HEK293 (cell line): ENCODE measurements around the gene WDR77.

Source experiments
- CTCF ChIA-PET: fragments of 350-600 bp; formaldehyde crosslinking; extraction: SDS; loops from one replicate; lab custom pipeline; 2021; ENCODE audit warnings: antibody characterized with exemption; lab: Yijun Ruan, JAX
- POLR2A ChIA-PET: fragments of 300-600 bp; formaldehyde crosslinking; extraction: SDS; loops from one replicate; lab custom pipeline; 2020; ENCODE audit warnings: antibody characterized with exemption, inconsistent platforms; lab: Yijun Ruan, JAX
- H3K27ac ChIP-seq: fragments of 200-500 bp; sonication (Bioruptor generic); 2 replicates; pipeline ENCODE4 v1.5.1; 2014; ENCODE audit warnings: low read depth, low read length, control low read depth, inconsistent platforms; ENCODE audit errors: extremely low read depth
- H3K36me3 ChIP-seq, 2 experiments: fragments of 200-500 bp in 1 of 2; sonication (Bioruptor generic) in 1 of 2; 1 replicate in 1 of 2; 2 replicates in 1 of 2; pipeline ENCODE4 v1.5.1; 2014 to 2017; ENCODE audit warnings: inconsistent platforms in 2 of 2, low read length in 2 of 2; ENCODE audit not compliant: control insufficient read depth in 2 of 2, insufficient read depth in 1 of 2
- H3K4me1 ChIP-seq: fragments of 200-500 bp; sonication (Bioruptor generic); 2 replicates; pipeline ENCODE4 v1.5.1; 2014; ENCODE audit warnings: mild to moderate bottlenecking, low read length, inconsistent platforms; ENCODE audit not compliant: control insufficient read depth, insufficient read depth
- H3K4me3 ChIP-seq: 2 replicates; pipeline ENCODE4 v1.5.1; 2011; ENCODE audit warnings: low read depth, mild to moderate bottlenecking, control low read depth, low read length, moderate library complexity
- H3K9me3 ChIP-seq: fragments of 200-500 bp; sonication (Bioruptor generic); 2 replicates; pipeline ENCODE4 v1.5.1; 2014; ENCODE audit warnings: low read depth, low read length, inconsistent platforms; ENCODE audit not compliant: control insufficient read depth, insufficient read depth
- ATF2 ChIP-seq: fragments of 450-650 bp; formaldehyde crosslinking; IDR thresholded peaks from 2 replicates; pipeline ENCODE4 v1.5.1; 2016; ENCODE audit warnings: missing biosample characterization, missing genetic modification characterization, low read depth
- FEZF1 ChIP-seq: fragments of 450-650 bp; formaldehyde crosslinking; IDR thresholded peaks from 2 replicates; pipeline ENCODE4 v1.5.1; 2016; ENCODE audit warnings: missing biosample characterization, missing genetic modification characterization
- KLF10 ChIP-seq: fragments of 450-650 bp; IDR thresholded peaks from 2 replicates; pipeline ENCODE4 v1.5.1; 2018; ENCODE audit warnings: missing biosample characterization, mild to moderate bottlenecking, missing genetic modification characterization
- PRDM2 ChIP-seq: fragments of 450-650 bp; formaldehyde crosslinking; IDR thresholded peaks from 2 replicates; pipeline ENCODE4 v1.5.1; 2016; ENCODE audit warnings: missing biosample characterization, missing genetic modification characterization, borderline replicate concordance
- PRDM6 ChIP-seq: fragments of 450-650 bp; formaldehyde crosslinking; IDR thresholded peaks from 2 replicates; pipeline ENCODE4 v1.5.1; 2017; ENCODE audit warnings: missing biosample characterization, missing genetic modification characterization
- SCRT2 ChIP-seq: fragments of 450-650 bp; formaldehyde crosslinking; IDR thresholded peaks from 2 replicates; pipeline ENCODE4 v1.5.1; 2016; ENCODE audit warnings: missing biosample characterization, missing genetic modification characterization
- ZBTB10 ChIP-seq: fragments of 450-650 bp; formaldehyde crosslinking; IDR thresholded peaks from 2 replicates; pipeline ENCODE4 v1.5.1; 2016; ENCODE audit warnings: missing biosample characterization, missing genetic modification characterization
- ZBTB44 ChIP-seq: fragments of 450-650 bp; IDR thresholded peaks from 2 replicates; pipeline ENCODE4 v1.5.1; 2018; ENCODE audit warnings: missing biosample characterization, mild to moderate bottlenecking, missing genetic modification characterization
- ZNF157 ChIP-seq: fragments of 450-650 bp; formaldehyde crosslinking; IDR thresholded peaks from 2 replicates; pipeline ENCODE4 v1.5.1; 2016; ENCODE audit warnings: missing biosample characterization, missing genetic modification characterization
- ZNF248 ChIP-seq: fragments of 450-650 bp; formaldehyde crosslinking; IDR thresholded peaks from 2 replicates; pipeline ENCODE4 v1.5.1; 2017; ENCODE audit warnings: missing biosample characterization, missing genetic modification characterization
- ZNF501 ChIP-seq: fragments of 450-650 bp; formaldehyde crosslinking; IDR thresholded peaks from 2 replicates; pipeline ENCODE4 v1.5.1; 2016; ENCODE audit warnings: missing biosample characterization, missing genetic modification characterization
- ZNF629 ChIP-seq: fragments of 450-650 bp; formaldehyde crosslinking; IDR thresholded peaks from 2 replicates; pipeline ENCODE4 v1.5.1; 2017; ENCODE audit warnings: missing biosample characterization, missing genetic modification characterization
- ZNF645 ChIP-seq: fragments of 450-650 bp; formaldehyde crosslinking; IDR thresholded peaks from 2 replicates; pipeline ENCODE4; 2016; ENCODE audit warnings: missing biosample characterization, missing genetic modification characterization
- ZSCAN30 ChIP-seq: fragments of 450-650 bp; IDR thresholded peaks from 2 replicates; pipeline ENCODE4 v1.5.1; 2018; ENCODE audit warnings: missing biosample characterization, mild to moderate bottlenecking, missing genetic modification characterization, moderate library complexity

Gene WDR77

GRCh38 chr1:111417755-111418154 is 31.3 kb downstream of the WDR77 start:
- Histone ChIP-seq H3K27ac (no peak overlapping the region), H3K4me3 (no peak overlapping the region), H3K9me3 (no peaks in the 10 kb centered on the region), H3K4me1 (peaks cover 3% of the 10 kb centered on the region; the same call in 1 of the 2 replicates), H3K36me3 (peaks cover 0 to 4% of the 10 kb centered on the region in 2 experiments; a peak in 1 of 3 replicates)
- ChIA-PET CTCF (interaction anchor here (0.6 to 2.3 kb wide), 4 partner anchors 17 to 690 kb away, joined by 3 to 9 read pairs (median 4); no protein-coding TSS in a partner anchor), POLR2A (no interaction called here)
- TF ChIP-seq ATF2 (tag by site-specific recombination) (no peak), SCRT2 (tag by site-specific recombination) (no peak), ZSCAN30 (tag by site-specific recombination) (no peak), ZNF629 (no peak), PRDM2 (no peak), ZNF248 (tag by site-specific recombination) (no peak), ZNF501 (tag by site-specific recombination) (no peak), ZBTB10 (tag by site-specific recombination) (no peak), PRDM6 (tag by site-specific recombination) (no peak), FEZF1 (tag by site-specific recombination) (no peak), ZNF645 (tag by site-specific recombination) (no peak), KLF10 (tag by site-specific recombination) (no peak), ZBTB44 (no peak), ZNF157 (tag by site-specific recombination) (no peak)
